IPS-NIHi11 (cell line): ENCODE data around the gene EHD4.

Experiments used
- DNase-seq: peaks from one replicate; pipeline ENCODE4 v3.0.0; 2012; ENCODE audit warnings: mixed read lengths, low spot score

EHD4 gene

GRCh38 chr15:41919954-41920538 is 52.3 kb downstream of the EHD4 start:
- no peak for DNase-seq

- no peak for DNase-seq
Observed at GRCh38 chr15:41919201-41919820, 53.0 kb downstream of the EHD4 start.

- no peak for DNase-seq
Observed at GRCh38 chr15:41918506-41919126, 53.7 kb downstream of the EHD4 start.

GRCh38 chr15:41917767-41918430 is 54.5 kb downstream of the EHD4 start:
- DNase-seq: no peak

- DNase-seq: no peak
Observed at GRCh38 chr15:41915255-41915994, 56.9 kb downstream of the EHD4 start.

GRCh38 chr15:41914411-41914810 is 57.9 kb downstream of the EHD4 start:
- DNase-seq: no peak

GRCh38 chr15:41913256-41913655 is 59.1 kb downstream of the EHD4 start:
- DNase-seq: no peak

- DNase-seq: no peak
Observed at GRCh38 chr15:41911691-41912345, 60.5 kb downstream of the EHD4 start.

- DNase-seq: no peak
Observed at GRCh38 chr15:41908736-41909461, 63.5 kb downstream of the EHD4 start.

- no peak for DNase-seq
Observed at GRCh38 chr15:41907141-41907540, 65.2 kb downstream of the EHD4 start.

GRCh38 chr15:41906608-41907007 is 65.7 kb downstream of the EHD4 start:
- DNase-seq: no peak

- DNase-seq: no peak
Observed at GRCh38 chr15:41905036-41905793, 67.1 kb downstream of the EHD4 start.

- peak; percentile 87 for DNase-seq
Observed at GRCh38 chr15:41904541-41905005, 67.8 kb downstream of the EHD4 start.

- DNase-seq: no peak
Observed at GRCh38 chr15:41903782-41904181, 68.6 kb downstream of the EHD4 start.

GRCh38 chr15:41901431-41901830 is 70.9 kb downstream of the EHD4 start:
- no peak for DNase-seq

- no peak for DNase-seq
Observed at GRCh38 chr15:41900526-41901380, 71.6 kb downstream of the EHD4 start.

GRCh38 chr15:41899854-41900442 is 72.4 kb downstream of the EHD4 start:
- no peak for DNase-seq

- DNase-seq: no peak
Observed at GRCh38 chr15:41897363-41897799, 75.0 kb downstream of the EHD4 start.

GRCh38 chr15:41896566-41896965 is 75.8 kb downstream of the EHD4 start:
- DNase-seq: no peak
